Astrocyte of the spinal cord (primary cell): Measurements from ENCODE around the gene KIAA0513.

Source experiments
- DNase-seq: peaks from one replicate; pipeline ENCODE4 v3.0.0; 2011; ENCODE audit warnings: low read depth, low spot score
- H3K4me3 ChIP-seq: 2 replicates; pipeline ENCODE4 v1.5.1; 2011; ENCODE audit warnings: low read depth, mild to moderate bottlenecking, low read length, moderate library complexity
- CTCF ChIP-seq: IDR thresholded peaks from 2 replicates; pipeline ENCODE4 v1.5.1; 2012; ENCODE audit warnings: low read depth, mild to moderate bottlenecking, low read length, inconsistent platforms
- in situ Hi-C: cut with HindIII; loops from 2 replicates; pipeline ENCODE4 v1.10.0; 2017; ENCODE audit warnings: low sequenced_read_pairs

Gene KIAA0513

GRCh38 chr16:85036236-85037049 lies 8.8 kb downstream of the KIAA0513 start:
- no peak for TF ChIP-seq CTCF
- H3K4me3 ChIP-seq = no peak overlapping the region
- no peak for DNase-seq
- in situ Hi-C loops = no loop called here

GRCh38 chr16:85037050-85037410 lies 9.4 kb downstream of the KIAA0513 start:
- in situ Hi-C loops = no loop called here
- TF ChIP-seq CTCF = no peak
- peak; percentile 94 for DNase-seq
- no peak overlapping the region for H3K4me3 ChIP-seq

- no peak for DNase-seq
- in situ Hi-C loops = no loop called here
Observed at GRCh38 chr16:85037721-85038120, 10.1 kb downstream of the KIAA0513 start.

GRCh38 chr16:85040685-85041084 lies 13.1 kb downstream of the KIAA0513 start:
- in situ Hi-C loops = no loop called here
- no peak for DNase-seq
- TF ChIP-seq CTCF = no peak
- H3K4me3 ChIP-seq = no peak overlapping the region

More at GRCh38 chr16:85037721-85038120, 10.1 kb downstream of the KIAA0513 start:
- TF ChIP-seq CTCF = no peak
- H3K4me3 ChIP-seq = no peak overlapping the region

- no peak for TF ChIP-seq CTCF
- no peak overlapping the region for H3K4me3 ChIP-seq
- DNase-seq = no peak
- in situ Hi-C loops = no loop called here
Observed at GRCh38 chr16:85041219-85042166, 13.9 kb downstream of the KIAA0513 start.

- DNase-seq = no peak
- in situ Hi-C loops = no loop called here
- no peak for TF ChIP-seq CTCF
- no peak overlapping the region for H3K4me3 ChIP-seq
Observed at GRCh38 chr16:85042167-85042526, 14.6 kb downstream of the KIAA0513 start.
